NCI-H2081 (cell line): Measurements from ENCODE around the gene CYSTM1.
"Not testable (repeated sequence)": the region's sequence is repeated elsewhere in the genome, so short reads cannot be mapped to it uniquely, and the experiment has no call there.

ENCODE experiments used
- DNase-seq, 2 experiments: peaks; one replicate each; lab custom pipeline; 2025; lab: John Stamatoyannopoulos, UW

Gene CYSTM1

DNA sequence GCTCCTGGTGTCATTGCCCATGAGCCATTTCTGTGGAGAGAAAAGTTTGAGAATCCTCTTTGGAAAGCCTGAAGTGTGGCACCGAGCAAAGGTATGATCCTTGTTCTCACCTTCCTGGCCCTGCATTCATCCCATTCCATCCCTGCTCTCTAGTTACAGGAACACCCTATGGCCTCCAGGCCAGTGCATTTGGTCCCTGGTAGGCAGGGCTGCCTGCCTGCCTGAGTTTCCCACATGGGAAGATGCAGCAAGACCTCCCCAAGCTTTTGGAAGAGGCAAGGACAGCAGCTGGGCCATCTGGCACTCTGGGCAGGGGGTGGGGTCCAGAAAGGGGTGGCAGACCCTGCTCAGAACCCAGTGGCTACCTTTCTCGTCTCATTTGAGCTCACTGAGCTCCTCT is 24.8 kb upstream of the CYSTM1 start:
- no peak for DNase-seq

DNA sequence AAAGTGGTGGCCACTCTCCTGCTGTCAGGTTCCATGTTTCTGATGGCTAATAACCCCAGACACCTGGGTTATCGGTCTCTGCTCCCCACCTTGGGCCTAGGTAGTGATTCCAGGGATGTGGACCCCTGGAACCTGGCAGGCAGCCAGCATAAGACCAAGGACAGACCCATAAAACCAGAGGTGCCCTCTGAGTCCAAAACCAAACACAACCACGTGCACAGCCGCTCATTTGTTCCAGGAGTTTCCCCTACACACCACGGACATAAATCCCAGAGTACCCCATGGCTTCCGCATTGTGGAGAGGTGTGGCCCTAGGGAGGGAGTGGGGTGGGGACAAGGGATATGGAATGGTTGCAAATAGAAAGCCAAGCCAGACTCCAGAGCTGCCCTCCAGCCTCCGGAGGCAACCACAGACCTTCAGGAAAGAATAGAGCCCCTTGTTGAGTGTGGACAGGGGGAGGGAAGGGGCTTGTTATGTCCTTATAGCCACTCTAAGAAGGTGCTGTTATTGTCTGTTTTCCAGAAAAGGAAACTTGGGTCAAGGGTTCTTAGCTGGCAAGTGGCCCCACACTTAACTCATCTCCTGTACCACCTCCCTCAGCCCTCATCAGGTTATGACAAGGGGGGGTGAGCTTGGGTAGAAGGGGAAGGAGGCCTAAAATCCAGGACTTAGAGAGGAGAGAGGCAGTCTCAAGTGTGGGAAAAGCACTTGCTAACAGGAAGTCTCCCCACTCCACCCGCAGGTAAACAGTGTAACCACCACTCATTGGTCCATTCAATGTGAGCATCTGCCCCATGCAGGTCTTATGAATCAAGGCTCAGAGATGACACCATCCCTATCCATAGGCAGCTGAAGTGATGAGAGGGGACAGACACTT is 23.6 kb upstream of the CYSTM1 start:
- no peak for DNase-seq

DNA sequence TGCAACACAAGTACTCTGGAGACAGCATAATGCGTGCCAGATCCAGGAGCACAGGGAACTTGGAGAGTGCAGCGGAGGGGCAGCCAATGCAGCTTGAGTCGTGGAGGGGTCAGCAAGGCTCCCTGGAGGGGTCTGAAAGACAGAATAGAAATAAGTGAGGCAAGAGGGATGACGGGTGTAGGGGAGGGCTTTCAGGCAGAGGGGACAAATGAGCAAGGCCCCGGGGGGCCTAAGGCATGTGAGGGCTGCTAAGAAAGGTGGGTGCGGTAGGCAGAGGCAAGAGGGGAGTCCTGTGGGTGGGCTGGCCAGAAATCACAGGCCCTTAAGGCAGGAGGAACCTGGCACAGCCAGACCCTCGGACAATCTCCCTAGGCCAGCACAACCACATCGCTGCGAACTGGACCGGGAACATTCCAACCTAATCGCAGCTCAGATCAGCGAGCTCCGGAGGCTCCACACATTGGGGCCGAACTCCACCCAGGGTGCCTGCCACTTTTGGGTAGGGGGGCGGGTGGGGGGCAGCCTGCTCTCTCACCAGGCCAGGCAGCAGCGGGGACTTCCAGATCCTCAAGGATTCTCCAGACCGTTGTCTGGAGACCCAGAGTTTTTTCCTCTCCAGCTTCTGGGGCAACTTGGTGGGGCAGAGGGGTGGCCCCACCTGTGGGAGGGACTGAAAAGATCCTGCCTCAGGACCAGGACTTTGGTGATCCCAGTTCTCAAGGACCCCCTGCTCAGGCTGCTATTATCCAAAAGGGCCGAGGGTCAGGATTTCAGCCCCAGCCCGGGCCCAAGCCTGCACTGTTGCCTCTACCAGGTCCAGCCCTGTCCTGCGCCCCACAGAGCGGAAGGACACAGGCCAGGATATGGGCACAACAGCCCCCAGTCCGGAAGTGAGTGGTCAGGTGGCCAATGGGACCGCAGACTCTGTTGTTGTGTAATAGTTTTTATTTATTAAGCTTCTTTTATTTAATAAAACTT is 22.7 kb upstream of the CYSTM1 start:
- no peak for DNase-seq

GRCh38 chr5:140153255-140153654 is 21.7 kb upstream of the CYSTM1 start:
- no peak for DNase-seq

DNA sequence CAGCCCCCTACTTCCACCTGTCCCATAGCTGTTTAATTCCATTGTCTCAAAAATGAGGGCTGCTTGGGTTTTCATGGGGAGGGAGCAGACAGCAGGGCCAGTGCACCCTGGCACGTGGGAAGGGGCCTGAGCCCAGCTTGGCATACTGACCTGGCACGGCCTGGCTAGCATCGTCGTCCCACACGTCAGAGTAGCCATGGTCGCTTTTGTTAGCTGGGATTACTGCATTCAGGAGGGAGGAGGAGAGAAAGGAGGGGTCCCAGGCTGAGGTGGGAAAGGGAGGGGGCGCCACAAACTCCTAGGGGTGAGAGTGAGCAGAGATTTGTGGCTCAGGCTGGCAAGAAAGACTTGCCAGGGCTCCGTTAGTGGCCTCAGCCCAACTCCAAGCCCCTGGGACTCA is 21.1 kb upstream of the CYSTM1 start:
- no peak for DNase-seq

DNA sequence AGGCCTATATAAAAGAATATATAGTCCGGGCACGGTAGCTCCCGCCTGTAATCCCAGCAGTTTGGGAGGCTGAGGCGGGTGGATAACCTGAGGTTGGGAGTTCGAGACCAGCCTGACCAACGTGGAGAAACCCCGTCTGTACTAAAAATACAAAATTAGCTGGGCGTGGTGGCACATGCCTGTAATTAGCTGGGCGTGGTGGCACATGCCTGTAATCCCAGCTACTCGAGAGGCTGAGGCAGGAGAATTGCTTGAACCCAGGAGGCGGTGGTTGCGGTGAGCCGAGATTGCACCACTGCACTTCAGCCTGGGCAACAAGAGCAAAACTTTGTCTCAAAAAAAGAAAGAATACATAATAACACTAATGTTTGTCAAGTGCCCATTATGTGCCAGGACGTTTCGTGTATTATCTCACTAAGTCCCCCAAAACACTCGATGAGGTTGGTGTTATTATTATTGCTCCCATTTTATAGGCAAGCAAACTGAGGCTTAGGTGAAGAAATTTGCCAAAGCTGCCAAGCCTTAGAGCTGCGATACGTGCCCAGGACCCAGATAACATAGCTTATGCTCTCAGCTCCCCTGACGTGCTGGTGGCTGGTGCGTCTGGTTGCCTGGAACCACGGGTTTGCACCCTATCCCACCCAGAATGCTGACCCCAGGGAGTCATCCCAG is 20.1 kb upstream of the CYSTM1 start:
- not testable (repeated sequence) for DNase-seq

GRCh38 chr5:140157032-140157781 is 17.8 kb upstream of the CYSTM1 start:
- peak; percentile 70 to 81 for DNase-seq

DNA sequence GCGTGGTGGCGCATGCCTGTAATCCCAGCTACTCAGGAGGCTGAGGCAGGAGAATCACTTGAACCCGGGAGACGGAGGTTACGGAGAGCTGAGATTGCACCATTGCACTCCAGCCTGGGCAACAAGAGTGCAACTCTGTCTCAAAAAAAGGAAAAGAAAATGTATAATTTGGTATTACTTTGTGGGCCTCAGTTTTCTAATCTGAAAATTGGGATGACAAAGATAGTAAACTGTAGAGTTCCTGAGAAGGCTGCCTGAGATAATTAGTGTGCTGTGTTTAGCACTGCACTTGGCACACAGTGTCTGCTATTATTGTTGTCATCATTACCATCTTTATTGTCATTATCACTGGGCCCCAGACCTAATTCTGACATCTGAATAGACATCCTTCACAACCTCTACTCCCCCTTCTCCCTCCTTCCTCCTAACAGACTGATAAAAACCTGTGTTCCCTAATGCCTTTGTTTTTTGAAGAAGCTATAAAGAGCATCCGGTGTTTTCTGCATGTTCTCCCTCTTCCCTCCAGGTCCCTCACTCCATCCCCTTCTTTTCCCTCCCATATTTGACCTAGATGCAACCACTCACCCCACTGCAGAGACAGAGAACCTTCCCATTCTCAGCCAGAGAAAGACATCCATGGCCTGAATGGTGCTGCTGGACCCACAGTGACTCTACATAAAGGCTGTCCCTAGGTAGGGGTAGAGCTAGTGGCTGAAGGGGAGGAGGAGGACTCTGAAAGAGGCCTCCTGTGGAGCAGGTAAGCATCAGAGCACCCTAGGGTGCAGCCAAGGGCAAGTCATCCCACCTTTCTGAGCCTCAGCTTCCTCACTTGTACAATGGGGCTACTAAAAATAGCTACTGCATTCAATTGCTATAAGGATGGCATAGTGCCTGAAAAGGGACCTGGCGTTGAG is 15.7 kb upstream of the CYSTM1 start:
- no peak for DNase-seq

- no peak for DNase-seq
Measured at GRCh38 chr5:140162275-140162674, 12.7 kb upstream of the CYSTM1 start.

DNA sequence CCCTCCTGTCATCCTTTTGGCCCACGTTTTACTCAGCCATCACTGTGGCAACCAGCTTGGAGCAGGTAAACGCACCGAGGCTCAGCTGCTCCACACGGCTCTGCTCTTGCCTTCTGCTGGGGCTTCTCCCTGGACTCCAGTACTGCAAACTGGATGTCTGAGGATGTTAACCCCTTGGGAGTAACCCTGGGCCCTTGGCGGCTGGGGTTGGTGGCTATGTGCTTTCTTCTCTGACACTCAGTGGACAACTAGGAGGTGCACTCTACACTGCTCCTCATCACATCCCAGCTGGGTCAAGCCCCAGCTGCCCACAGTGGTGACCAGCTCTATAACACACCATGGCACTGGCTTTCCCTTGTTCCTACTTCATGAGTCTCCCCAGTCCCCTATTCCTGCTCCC is 12.2 kb upstream of the CYSTM1 start:
- DNase-seq, result no peak

GRCh38 chr5:140165101-140165922 is 9.7 kb upstream of the CYSTM1 start:
- DNase-seq, result no peak

GRCh38 chr5:140165923-140166270 is 9.1 kb upstream of the CYSTM1 start:
- DNase-seq, result no peak

DNA sequence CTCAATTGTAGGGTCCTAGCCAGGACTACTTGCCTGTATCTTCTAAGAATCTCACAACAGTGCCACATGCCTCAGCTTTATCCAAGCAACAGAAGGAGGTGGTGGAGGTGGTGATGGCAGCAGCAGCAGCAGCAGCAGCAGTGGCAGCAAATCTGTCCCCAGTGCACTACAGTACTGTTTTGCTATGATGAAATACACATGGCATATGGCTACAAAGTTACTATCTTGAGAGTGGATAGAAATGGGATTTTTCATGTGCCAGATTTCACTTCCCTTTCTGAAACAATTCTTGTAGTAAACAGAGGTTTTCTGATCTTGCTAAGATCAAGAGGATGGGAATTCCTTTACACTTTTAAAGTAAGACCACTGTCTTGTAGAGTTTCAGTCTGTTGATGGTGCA is 8.1 kb upstream of the CYSTM1 start:
- DNase-seq, result no peak

- no peak for DNase-seq
Measured at GRCh38 chr5:140168371-140168770, 6.6 kb upstream of the CYSTM1 start.

DNA sequence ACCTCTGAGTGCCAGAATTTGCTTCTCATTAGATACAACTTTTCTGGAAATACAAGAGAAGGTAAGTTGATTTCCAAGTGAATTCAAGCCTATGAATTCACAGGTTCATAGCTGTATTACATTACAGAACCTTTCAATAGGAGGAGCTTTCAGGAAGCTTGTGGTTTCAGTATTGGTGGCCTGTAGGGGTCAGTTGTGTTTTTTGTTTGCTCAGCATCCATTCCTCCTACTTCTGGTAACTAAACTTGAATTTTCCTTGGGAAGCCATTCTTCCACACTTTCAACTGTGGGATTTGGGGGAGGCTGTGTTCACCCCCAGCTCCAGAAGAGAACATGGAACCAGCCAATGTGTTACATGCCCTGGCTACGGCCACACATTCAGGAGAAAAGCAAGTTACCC is 5.6 kb upstream of the CYSTM1 start:
- DNase-seq, result no peak

- no peak for DNase-seq
Measured at GRCh38 chr5:140172483-140172882, 2.5 kb upstream of the CYSTM1 start.

- DNase-seq, result no peak
Measured at GRCh38 chr5:140174014-140174413, 974 bp upstream of the CYSTM1 start.

DNA sequence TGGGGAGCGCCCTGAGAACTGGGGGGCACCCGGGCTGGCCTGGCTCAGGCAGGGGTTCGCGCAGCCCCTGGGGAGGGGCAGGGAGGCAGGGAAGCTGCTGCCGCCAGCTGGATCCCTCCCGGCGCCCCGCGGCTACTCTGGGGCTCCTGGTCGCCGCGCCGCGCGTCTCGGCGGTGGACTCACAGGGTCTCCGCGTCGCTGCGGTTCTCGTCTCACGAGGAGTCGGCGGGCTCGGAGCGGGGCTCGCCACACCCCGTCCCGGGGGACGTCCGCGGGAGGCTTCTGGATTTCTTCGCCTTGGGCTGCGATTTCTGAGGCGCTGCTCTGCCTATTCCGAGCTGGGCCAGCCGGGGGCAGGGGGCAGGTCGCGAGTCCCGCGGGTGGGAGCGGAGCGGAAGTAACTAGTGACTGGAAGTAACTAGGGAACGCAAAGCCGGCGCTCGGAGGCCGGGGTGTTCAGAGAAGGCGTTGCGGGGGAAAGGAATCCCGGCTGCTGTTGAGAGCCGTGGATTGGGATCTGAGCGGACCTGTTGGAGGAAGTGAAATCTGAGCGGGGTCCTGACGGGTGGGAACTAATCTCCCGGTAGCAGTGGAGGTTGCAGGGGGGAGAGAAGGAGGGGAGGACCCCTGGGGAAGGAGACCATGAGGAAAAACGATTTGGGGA is 511 bp downstream of the CYSTM1 start:
- peak; percentile 34 to 42 for DNase-seq

GRCh38 chr5:140176031-140176387 is 1.0 kb downstream of the CYSTM1 start:
- no peak for DNase-seq
